ENCODE data around the gene TAPT1. TPM values are rescaled to one million over a fixed set of nuclear protein-coding genes. Genes with fewer than 3 reads are reported as not detected.
A peak's percentile ranks its signal among the peaks of the same experiment; 100 is the strongest.

TAPT1 gene
- total RNA-seq, 1 experiment from 2014 or later, result 48.6 TPM

- DNase-seq (ENCODE audit: low spot score), result peak; percentile 59
- Histone ChIP-seq H3K27ac (ENCODE audit: low read depth, low read length, poor library complexity, severe bottlenecking) (no peak overlapping the region), H3K9me3 (ENCODE audit: low read depth, low read length, poor library complexity, severe bottlenecking) (no peaks in the 10 kb centered on the region), H3K27me3 (replicated peaks; ENCODE audit: insufficient read depth, low read depth, low read length, poor library complexity) (peaks cover 8% of the 10 kb centered on the region), H3K36me3 (ENCODE audit: insufficient read depth, low read length, poor library complexity, severe bottlenecking) (no peaks in the 10 kb centered on the region), H3K4me1 (ENCODE audit: insufficient read depth, low read length, poor library complexity, severe bottlenecking) (peaks cover 3% of the 10 kb centered on the region), H3K4me3 (ENCODE audit: low read depth, low read length, poor library complexity, severe bottlenecking) (no peak overlapping the region)
- POLR2A ChIA-PET (ENCODE audit: low non-redundant PET), result interaction anchor here (0.5 kb wide), 1 partner anchor 716 kb away, joined by 3 read pairs; no protein-coding TSS in a partner anchor
- no peak for TF ChIP-seq CTCF (conservative IDR thresholded peaks at IDR 0.05; ENCODE audit: low read depth, low read length)
- no peak for TF ChIP-seq EZH2 (IDR thresholded peaks at IDR 0.05; ENCODE audit: borderline replicate concordance, low read depth, low read length, poor library complexity, severe bottlenecking)
- CTCF ChIA-PET, result no interaction called here
- no TSS peak for BruUV-seq (replicated peaks)
- intact Hi-C loops (cut with micrococcal nuclease; ENCODE audit: unreplicated experiment), result no loop called here
These were observed 115.5 kb downstream of the TAPT1 start for GRCh38 chr4:16110661-16111290.

Other genes with a start within 250 kb of the TAPT1 start
- gene PROM1, start 142.4 kb downstream of the TAPT1 start, total RNA-seq (2021), result 13.9 and 18.3 TPM in 2 replicates

All from A673 (cell line).